Measurements from ENCODE around the gene NRXN3. TPM values are rescaled to one million over a fixed set of nuclear protein-coding genes. Genes with fewer than 3 reads are reported as not detected.
A peak's percentile ranks its signal among the peaks of the same experiment; 100 is the strongest.

The NRXN3 gene
- polyA plus RNA-seq, 3 donors: 6.1 to 7.8 (median 6.4) TPM

GRCh38 chr14:78319887-78320635 is 149.9 kb downstream of the NRXN3 start:
- no peak for DNase-seq

DNA sequence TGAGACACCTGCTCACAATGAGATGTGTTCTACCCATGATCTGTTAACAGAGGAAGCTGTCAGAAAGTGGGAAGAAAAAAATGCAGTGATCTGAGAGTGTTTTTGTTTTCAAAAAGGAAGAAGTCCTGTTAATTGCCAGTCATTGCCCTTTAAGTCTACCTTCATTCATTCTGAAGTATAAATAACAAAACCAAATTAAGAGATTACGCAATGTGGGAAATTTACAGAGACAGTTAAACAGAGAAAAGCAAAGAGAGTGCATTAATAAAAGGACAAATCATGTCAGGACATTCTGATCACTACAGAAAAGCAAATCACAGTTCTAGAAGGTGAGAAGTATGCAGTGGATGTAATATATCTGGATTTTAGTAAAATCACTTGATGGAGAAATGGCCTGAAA is 154.2 kb downstream of the NRXN3 start:
- DNase-seq: no peak

- DNase-seq: no peak
Observed at GRCh38 chr14:78325911-78326310, 155.7 kb downstream of the NRXN3 start.

- no peak for DNase-seq
Observed at GRCh38 chr14:78327426-78328221, 157.5 kb downstream of the NRXN3 start.

- no peak for DNase-seq
Observed at GRCh38 chr14:78329371-78329770, 159.2 kb downstream of the NRXN3 start.

DNA sequence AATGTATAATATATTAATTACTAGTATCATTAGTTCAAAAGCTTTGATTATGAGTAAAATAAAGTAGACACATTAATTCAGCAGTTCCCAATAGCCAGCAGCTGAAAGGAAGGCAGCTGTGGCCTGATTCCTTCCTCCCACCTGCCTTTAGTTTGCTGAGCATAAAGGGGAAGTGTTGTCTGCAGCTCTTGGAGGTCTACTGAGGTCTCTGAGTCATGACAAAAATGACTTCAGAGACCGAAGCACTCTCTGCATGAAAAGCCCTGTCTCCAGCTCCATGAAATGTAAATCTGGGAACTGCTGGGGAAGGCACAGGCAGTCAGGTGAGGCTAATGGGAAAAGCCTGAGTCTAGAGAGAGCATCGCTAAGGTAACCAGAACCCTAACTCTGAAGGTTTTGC is 165.4 kb downstream of the NRXN3 start:
- no peak for DNase-seq

- no peak for DNase-seq
Observed at GRCh38 chr14:78340250-78340649, 170.1 kb downstream of the NRXN3 start.

- no peak for DNase-seq
Observed at GRCh38 chr14:78341827-78342389, 171.7 kb downstream of the NRXN3 start.

GRCh38 chr14:78342879-78343278 is 172.7 kb downstream of the NRXN3 start:
- DNase-seq: no peak

- DNase-seq: no peak
Observed at GRCh38 chr14:78344290-78344689, 174.1 kb downstream of the NRXN3 start.

- DNase-seq: no peak
Observed at GRCh38 chr14:78345131-78345744, 175.1 kb downstream of the NRXN3 start.

GRCh38 chr14:78346747-78347146 is 176.6 kb downstream of the NRXN3 start:
- DNase-seq: no peak

- no peak for DNase-seq
Observed at GRCh38 chr14:78355109-78355508, 184.9 kb downstream of the NRXN3 start.

DNA sequence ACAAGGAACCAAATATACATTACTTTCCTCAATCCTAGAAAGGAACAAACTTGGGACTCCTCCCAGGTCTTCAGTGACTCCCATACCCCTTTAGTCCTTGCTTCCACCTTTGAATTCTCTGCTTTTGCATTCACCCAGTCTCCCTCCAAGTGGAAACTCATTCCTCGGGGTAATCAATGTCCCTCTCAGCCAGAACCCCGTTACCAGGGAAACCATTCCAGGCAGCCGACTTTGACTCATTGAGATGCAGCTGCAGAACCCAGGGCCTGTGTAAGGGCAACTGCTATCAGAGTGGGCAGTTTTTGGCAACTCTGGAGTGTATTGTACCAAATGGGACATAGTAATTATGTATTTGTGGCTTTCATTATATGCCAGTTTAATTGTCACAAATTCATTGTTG is 186.2 kb downstream of the NRXN3 start:
- DNase-seq: no peak

- DNase-seq: no peak
Observed at GRCh38 chr14:78358591-78358990, 188.4 kb downstream of the NRXN3 start.

DNA sequence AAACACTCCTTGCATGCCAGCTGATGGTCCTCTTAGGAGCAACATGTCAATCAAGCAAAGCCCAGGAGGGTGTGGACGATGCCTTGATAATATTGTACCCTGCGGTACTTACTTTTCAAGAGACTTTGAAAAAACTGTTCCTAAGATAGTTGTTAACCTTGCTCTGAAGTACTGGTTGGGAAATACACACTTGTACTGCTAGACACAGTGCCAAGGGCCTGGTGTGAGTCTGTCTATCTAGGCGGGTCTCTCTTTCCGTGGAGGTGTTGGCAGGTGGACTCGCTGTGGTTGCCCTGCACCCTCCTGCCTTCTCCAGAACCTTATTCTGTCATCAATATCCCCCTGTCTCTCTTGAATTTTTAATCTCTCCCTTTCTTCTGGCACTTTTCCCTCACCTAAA is 189.4 kb downstream of the NRXN3 start:
- DNase-seq: no peak

GRCh38 chr14:78363008-78363407 is 192.8 kb downstream of the NRXN3 start:
- DNase-seq: no peak

GRCh38 chr14:78367355-78367754 is 197.2 kb downstream of the NRXN3 start:
- no peak for DNase-seq

- DNase-seq: no peak
Observed at GRCh38 chr14:78383060-78383459, 212.9 kb downstream of the NRXN3 start.

GRCh38 chr14:78398216-78398615 is 228.0 kb downstream of the NRXN3 start:
- DNase-seq: no peak

DNA sequence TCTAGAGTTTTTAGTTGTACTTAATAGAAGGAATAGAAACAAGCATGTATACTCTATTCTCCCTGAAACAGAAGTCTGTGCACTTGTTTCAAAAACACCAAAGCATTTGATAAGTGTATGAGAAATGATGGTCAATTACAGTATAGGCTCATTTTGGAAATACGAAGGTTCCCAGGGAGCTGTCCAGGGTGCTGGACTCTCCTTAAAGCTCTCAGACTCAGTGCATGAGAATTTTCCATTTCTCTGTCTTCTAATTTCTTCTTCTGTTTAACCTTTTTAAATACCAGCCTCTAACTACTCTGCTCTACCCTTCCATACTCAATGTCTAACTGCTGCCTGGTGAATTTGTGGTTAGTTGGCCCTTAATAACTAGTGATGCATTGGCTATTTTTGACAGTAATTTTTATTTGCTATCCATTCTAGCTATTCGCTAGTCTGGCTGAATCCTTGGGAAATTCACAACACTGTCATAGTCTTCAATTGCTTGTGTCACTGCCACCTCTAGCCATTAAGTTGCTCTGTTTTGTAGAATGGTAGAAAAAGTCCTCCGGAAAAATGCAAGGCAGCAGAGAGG is 229.2 kb downstream of the NRXN3 start:
- DNase-seq: peak; percentile 49

DNA sequence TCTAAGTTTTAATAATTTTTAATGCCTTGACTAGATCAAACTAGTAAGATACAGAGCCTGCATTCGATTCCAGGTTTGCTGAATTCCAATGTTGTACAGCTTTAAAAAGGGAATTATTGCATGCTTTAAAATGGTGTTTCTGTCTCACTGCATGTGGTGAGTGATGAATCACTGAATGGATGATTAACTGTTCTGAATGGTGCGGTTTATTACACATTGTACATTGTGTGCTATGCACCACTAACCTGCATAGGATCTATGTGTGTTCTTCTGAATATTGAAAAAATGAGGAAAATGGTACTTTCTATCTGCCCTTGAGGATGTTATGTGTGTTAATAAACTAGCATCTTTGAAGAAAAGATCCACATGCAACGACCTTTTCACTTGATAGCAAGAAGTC is 231.7 kb downstream of the NRXN3 start:
- DNase-seq: no peak
